Suppressor macrophage (primary cell): ENCODE results near the gene UHRF2.
"Not testable (repeated sequence)": the region's sequence is repeated elsewhere in the genome, so short reads cannot be mapped to it uniquely, and the experiment has no call there.

Source experiments
- DNase-seq, 4 experiments: peaks; one replicate each; pipeline ENCODE4 v3.0.0-alpha.2; 2020 to 2022

UHRF2 gene

GRCh38 chr9:6428940-6429889 is 16.2 kb downstream of the UHRF2 start:
- no peak for DNase-seq

DNA sequence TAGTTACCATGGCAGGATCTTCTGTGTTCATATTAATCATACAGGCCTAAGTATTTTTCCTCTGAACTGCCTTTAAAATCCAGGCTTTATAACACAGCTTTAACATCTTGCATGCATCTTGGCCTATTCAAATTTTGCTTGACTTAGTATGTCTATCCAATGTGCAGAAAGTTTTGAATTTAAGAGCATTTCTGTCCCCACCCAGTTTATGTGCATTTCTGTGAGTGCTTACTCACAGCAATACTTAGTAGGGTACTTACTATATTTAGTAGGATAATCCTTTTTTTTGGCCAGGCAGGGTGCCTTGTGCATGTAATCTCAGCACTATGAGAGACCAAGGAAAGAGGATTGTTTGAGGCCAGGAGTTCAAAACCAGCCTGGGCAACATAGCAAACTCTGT is 18.0 kb downstream of the UHRF2 start:
- DNase-seq, result no peak

DNA sequence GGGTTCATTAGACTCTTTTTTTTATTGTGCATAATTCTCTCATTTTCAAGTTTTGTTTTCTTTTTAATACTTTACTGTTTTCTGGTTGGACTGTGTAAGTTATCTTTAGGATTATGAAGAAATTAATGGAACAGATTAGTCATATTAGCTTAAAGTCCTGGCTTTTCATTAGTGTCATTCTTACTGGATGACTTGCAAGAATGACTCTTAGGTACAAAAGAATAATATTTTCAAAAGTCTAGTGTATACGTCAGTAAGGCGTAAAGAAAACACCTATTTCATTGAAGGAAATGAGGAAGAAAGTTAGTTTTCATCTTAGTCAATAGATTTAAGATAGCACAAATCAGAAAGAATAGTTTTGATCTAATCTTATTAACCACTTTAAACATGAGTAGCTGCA is 20.4 kb downstream of the UHRF2 start:
- no peak for DNase-seq

- DNase-seq, result no peak
Measured at GRCh38 chr9:6439051-6439703, 26.2 kb downstream of the UHRF2 start.

- no peak for DNase-seq
Measured at GRCh38 chr9:6440405-6440804, 27.4 kb downstream of the UHRF2 start.

GRCh38 chr9:6441269-6441668 is 28.3 kb downstream of the UHRF2 start:
- DNase-seq, result no peak

GRCh38 chr9:6443661-6444060 is 30.7 kb downstream of the UHRF2 start:
- no peak for DNase-seq

DNA sequence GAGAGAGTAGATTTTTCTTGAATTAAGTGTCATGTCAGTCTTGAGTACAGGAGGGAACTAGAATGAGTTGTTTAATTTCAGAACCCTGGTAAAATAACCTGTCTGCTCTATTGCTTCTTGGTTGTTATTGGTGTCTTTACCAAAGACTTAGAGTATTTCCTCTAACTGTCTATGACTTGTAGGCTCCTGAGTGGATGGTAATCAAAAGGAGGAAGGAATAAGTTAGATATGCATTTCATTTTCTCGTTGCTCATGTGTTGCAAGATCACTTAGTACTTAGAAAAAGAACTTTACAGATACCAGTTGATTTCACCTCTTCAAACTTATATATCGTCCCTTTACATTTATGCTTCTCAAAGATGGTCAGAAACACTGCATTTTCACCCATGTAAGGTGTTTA is 31.1 kb downstream of the UHRF2 start:
- peak; percentile 8 to 61 (median 31) for DNase-seq

GRCh38 chr9:6449086-6449485 is 36.1 kb downstream of the UHRF2 start:
- DNase-seq, result no peak

GRCh38 chr9:6449645-6450044 is 36.6 kb downstream of the UHRF2 start:
- DNase-seq, result no peak

GRCh38 chr9:6450641-6451375 is 37.8 kb downstream of the UHRF2 start:
- no peak for DNase-seq

GRCh38 chr9:6455292-6455691 is 42.3 kb downstream of the UHRF2 start:
- not testable (repeated sequence) for DNase-seq

GRCh38 chr9:6458704-6459103 is 45.7 kb downstream of the UHRF2 start:
- not testable (repeated sequence) for DNase-seq

GRCh38 chr9:6459718-6460117 is 46.7 kb downstream of the UHRF2 start:
- no peak for DNase-seq

DNA sequence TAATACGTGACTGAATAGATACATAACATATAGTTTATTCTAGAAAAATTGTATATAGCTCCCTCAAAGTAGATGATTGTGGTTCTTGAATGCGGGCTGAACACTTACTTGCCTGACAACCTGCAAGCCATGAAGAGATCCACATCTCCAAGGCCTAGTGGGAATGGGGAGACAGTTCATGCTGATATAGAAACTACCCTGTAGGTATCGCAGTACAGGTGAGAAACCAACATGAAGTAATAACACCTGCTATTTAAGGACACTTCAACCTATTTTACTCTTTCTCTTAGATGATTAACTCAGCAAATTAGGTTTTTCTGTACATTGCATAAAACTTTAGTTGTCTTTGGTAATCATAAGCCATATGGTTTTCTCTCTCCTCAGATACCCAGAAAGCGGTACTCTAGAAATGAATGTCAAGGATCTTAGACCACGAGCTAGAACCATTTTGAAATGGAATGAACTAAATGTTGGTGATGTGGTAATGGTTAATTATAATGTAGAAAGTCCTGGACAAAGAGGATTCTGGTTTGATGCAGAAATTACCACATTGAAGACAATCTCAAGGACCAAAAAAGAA is 47.3 kb downstream of the UHRF2 start:
- no peak for DNase-seq

DNA sequence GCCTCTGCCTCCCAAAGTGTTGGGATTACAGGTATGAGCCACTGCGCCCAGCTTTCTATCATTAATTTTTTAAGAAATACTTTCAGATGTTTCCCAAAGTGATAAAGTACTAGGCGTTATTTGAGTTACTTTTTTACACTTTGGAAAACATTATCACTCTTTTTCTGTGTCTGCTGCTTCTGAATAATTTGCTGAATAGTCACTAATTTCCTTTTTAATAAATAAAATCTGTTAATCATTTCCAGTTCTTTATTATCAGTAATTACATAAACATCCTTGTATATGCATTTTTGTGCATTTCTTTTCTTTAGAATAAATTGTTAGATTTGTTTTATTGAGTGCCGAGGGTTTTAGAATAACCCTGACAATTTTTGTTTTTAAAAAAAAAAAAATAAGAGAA is 48.6 kb downstream of the UHRF2 start:
- no peak for DNase-seq

DNA sequence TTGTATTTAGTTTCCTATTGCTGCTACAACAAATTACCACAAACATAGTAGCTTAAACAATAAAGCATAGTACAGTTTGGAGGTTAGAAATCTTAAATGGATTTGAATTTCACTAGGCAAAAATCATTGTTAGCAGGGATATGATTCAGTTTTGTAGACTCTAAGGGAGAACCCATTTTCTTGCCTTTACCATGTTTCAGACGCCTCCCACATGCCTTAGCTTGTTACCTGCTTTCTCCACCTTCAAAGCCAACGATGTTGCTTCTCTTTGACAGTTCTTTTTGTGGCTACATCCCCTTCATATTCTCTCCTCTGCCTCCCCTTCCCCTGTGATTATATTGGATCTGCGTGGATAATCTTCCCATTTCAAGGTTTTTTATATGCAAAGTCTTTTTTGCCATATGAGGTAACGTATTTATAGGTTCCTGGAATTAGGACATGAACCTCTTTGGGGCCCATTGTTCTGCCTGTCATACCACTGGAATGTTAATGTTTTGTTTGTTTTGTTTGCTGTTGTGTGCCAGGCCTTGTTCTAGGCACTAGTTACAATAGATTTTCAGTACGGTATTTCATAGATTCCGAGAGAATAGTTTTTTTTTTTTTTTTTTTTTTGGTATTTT is 54.1 kb downstream of the UHRF2 start:
- DNase-seq, result no peak

DNA sequence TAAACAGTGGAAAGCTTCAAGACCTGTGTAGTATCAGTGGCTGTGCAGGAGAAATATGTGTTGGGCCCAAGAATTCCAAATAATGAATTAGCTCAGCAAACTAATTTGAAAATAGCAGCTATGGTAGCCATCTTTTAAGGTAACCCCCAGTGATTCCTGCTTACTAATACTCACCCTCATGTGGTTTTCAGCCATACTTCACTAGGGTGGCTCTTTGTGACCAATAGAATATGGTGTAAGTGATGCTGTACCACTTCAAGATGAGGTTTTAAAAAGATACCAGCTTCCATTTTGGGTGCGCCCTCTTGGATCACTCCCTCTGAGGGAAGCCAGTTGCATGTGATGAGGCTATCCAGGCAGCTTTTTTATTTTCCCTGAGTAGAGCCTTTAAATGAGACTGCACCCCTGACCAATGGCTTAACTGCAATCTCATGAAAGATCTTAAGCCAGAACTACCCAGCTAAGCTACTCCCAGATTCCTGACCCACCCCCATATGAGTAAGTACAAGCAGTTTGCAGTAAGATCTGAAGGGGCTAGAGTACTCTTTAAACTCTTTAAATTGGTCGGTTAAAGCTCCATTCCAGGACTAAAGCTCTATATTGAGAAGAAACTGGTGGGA is 58.3 kb downstream of the UHRF2 start:
- no peak for DNase-seq

- no peak for DNase-seq
Measured at GRCh38 chr9:6473151-6473550, 60.2 kb downstream of the UHRF2 start.

GRCh38 chr9:6479959-6480358 is 67.0 kb downstream of the UHRF2 start:
- no peak for DNase-seq

- DNase-seq, result no peak
Measured at GRCh38 chr9:6484210-6484609, 71.2 kb downstream of the UHRF2 start.

- no peak for DNase-seq
Measured at GRCh38 chr9:6488395-6488794, 75.4 kb downstream of the UHRF2 start.
